K562 (cell line): Measurements from ENCODE around the gene HAP1. TPM values are rescaled to one million over a fixed set of nuclear protein-coding genes. Genes with fewer than 3 reads are reported as not detected.
A peak's percentile ranks its signal among the peaks of the same experiment; 100 is the strongest.

Experiments used
- BRD9 ChIP-seq: fragments of 450-650 bp; IDR thresholded peaks from 2 replicates; pipeline ENCODE4 v1.6.1; 2018; ENCODE audit warnings: low read depth; ENCODE audit not compliant: partially characterized antibody
- CHD2 ChIP-seq: IDR thresholded peaks from 2 replicates; pipeline ENCODE4 v1.6.1; 2011; ENCODE audit warnings: low read depth, low read length
- RBM17 ChIP-seq: fragments of 200-400 bp; formaldehyde crosslinking; IDR thresholded peaks from 2 replicates; pipeline ENCODE4 v1.6.1; 2017; ENCODE audit warnings: low read depth, mild to moderate bottlenecking, low read length, borderline replicate concordance
- SIN3B ChIP-seq: fragments of 450-650 bp; IDR thresholded peaks from 2 replicates; pipeline ENCODE4 v1.6.1; 2017; ENCODE audit warnings: low read depth, mild to moderate bottlenecking, moderate library complexity
- SMAD1 ChIP-seq: fragments of 150-350 bp; IDR thresholded peaks from 2 replicates; pipeline ENCODE4 v1.6.1; 2014; ENCODE audit warnings: low read length, low read depth; ENCODE audit not compliant: partially characterized antibody
- ZNF140 ChIP-seq: fragments of 250-450 bp; sonication (Bioruptor Pico); IDR thresholded peaks from 2 replicates; pipeline ENCODE4 v1.8.0; 2021; ENCODE audit warnings: moderate library complexity, mild to moderate bottlenecking, inconsistent platforms
- polyA plus RNA-seq, 8 experiments: library from polyadenylated mRNA; depleted of rRNA in 4 of 8; stranded (reverse) in 5 of 8; unstranded in 3 of 8; fragments of >200 nt; fragmentation: Nextera tagmentation in 2 of 8; fragmentation: Illumina TruSeq in 1 of 8; extraction: Ambion mirVana in 2 of 8; extraction: Trizol in 1 of 8; gene quantifications; 2 replicates each; pipeline versions ENCODE4 v1.2.1 to v1.2.3, GENCODE V29; 2011 to 2014; ENCODE audit warnings: inconsistent platforms in 1 of 8, missing spikeins in 1 of 8
- total RNA-seq, 7 experiments: library from RNA; depleted of rRNA in 6 of 7; stranded (reverse); fragments of >200 nt in 6 of 7; fragmentation: Illumina TruSeq in 2 of 7; extraction: Trizol in 2 of 7; gene quantifications; 2 replicates each; pipeline versions ENCODE4 v1.2.1 to v1.2.3, GENCODE V29; 2011 to 2021; ENCODE audit warnings: low replicate concordance in 1 of 7
- TF ChIP-seq, protein P1 (sequence below): fragments of 450-650 bp; IDR thresholded peaks from 2 replicates; pipeline ENCODE4 v1.6.1; 2014; ENCODE audit warnings: low read depth, mild to moderate bottlenecking, moderate library complexity, borderline replicate concordance
- TF ChIP-seq, protein P2 (sequence below): fragments of 200-800 bp; sonication (Bioruptor generic); IDR thresholded peaks from 2 replicates; pipeline ENCODE4 v1.6.1; 2016; ENCODE audit warnings: missing genetic modification characterization, missing compliant biosample characterization
- TF ChIP-seq, protein P3 (sequence below): fragments of 450-650 bp; formaldehyde crosslinking; IDR thresholded peaks from 2 replicates; pipeline ENCODE4 v1.4.0; 2020; ENCODE audit warnings: mild to moderate bottlenecking, moderate library complexity
- TF ChIP-seq, protein P4 (sequence below): fragments of 450-650 bp; IDR thresholded peaks from 2 replicates; pipeline ENCODE4 v1.6.1; 2016; ENCODE audit warnings: low read depth

HAP1 gene
- total and polyA plus RNA-seq, 9 of the 15 experiments (the other 6 are each of a cell fraction or from before 2014, with no cell fraction given), result under 0.01 to 0.09 (median 0.04) TPM; not detected in 6

DNA sequence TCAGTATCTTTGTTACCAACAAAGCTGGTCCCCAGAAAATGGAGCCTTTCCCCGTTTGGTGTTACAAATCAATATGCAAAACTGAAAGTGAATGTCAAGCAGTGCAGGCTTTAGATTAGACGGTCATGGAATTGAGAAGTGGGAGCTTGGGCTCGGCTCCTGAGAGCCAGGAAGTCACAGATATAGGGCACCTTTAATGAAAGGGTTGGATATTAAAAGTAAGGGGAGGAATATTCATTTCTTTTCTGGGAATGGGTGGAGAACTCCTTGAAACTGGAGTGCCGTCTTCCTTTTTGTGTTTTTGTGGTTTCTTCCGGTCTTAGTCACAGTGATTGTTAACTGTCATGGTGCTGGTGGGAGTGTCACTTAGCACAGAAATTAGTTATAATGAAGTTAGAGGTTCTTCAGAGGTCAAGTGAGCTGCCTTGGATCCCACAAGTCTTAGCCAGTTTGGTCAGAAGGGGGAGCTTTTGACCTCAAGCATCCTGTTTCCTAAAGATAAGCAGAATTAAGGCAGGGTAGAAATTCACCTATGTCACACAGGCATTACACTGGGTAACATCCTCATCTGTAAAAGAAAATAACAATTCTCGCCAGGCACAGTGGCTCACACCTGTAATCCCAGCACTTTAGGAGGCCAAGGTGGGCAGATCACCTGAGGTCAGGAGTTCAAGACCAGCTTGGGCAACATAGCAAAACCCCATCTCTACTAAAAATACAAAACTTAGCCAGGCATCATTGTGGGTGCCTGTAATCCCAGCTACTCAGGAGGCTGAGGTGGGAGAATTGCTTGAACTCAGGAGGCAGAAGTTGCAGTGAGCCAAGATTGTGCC lies 55.3 kb downstream of the HAP1 start (continued):
- TF ChIP-seq, protein P1, sequence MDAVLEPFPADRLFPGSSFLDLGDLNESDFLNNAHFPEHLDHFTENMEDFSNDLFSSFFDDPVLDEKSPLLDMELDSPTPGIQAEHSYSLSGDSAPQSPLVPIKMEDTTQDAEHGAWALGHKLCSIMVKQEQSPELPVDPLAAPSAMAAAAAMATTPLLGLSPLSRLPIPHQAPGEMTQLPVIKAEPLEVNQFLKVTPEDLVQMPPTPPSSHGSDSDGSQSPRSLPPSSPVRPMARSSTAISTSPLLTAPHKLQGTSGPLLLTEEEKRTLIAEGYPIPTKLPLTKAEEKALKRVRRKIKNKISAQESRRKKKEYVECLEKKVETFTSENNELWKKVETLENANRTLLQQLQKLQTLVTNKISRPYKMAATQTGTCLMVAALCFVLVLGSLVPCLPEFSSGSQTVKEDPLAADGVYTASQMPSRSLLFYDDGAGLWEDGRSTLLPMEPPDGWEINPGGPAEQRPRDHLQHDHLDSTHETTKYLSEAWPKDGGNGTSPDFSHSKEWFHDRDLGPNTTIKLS, result no peak
- TF ChIP-seq, protein P2, sequence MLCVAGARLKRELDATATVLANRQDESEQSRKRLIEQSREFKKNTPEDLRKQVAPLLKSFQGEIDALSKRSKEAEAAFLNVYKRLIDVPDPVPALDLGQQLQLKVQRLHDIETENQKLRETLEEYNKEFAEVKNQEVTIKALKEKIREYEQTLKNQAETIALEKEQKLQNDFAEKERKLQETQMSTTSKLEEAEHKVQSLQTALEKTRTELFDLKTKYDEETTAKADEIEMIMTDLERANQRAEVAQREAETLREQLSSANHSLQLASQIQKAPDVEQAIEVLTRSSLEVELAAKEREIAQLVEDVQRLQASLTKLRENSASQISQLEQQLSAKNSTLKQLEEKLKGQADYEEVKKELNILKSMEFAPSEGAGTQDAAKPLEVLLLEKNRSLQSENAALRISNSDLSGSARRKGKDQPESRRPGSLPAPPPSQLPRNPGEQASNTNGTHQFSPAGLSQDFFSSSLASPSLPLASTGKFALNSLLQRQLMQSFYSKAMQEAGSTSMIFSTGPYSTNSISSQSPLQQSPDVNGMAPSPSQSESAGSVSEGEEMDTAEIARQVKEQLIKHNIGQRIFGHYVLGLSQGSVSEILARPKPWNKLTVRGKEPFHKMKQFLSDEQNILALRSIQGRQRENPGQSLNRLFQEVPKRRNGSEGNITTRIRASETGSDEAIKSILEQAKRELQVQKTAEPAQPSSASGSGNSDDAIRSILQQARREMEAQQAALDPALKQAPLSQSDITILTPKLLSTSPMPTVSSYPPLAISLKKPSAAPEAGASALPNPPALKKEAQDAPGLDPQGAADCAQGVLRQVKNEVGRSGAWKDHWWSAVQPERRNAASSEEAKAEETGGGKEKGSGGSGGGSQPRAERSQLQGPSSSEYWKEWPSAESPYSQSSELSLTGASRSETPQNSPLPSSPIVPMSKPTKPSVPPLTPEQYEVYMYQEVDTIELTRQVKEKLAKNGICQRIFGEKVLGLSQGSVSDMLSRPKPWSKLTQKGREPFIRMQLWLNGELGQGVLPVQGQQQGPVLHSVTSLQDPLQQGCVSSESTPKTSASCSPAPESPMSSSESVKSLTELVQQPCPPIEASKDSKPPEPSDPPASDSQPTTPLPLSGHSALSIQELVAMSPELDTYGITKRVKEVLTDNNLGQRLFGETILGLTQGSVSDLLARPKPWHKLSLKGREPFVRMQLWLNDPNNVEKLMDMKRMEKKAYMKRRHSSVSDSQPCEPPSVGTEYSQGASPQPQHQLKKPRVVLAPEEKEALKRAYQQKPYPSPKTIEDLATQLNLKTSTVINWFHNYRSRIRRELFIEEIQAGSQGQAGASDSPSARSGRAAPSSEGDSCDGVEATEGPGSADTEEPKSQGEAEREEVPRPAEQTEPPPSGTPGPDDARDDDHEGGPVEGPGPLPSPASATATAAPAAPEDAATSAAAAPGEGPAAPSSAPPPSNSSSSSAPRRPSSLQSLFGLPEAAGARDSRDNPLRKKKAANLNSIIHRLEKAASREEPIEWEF (CRISPR knock-in tag), result peak; percentile 76; the same call in 1 of the 2 replicates
- TF ChIP-seq BRD9 (peak; percentile 92), SMAD1 (no peak), CHD2 (no peak), ZNF140 (no peak), SIN3B (no peak), RBM17 (no peak)
- TF ChIP-seq, protein P3, sequence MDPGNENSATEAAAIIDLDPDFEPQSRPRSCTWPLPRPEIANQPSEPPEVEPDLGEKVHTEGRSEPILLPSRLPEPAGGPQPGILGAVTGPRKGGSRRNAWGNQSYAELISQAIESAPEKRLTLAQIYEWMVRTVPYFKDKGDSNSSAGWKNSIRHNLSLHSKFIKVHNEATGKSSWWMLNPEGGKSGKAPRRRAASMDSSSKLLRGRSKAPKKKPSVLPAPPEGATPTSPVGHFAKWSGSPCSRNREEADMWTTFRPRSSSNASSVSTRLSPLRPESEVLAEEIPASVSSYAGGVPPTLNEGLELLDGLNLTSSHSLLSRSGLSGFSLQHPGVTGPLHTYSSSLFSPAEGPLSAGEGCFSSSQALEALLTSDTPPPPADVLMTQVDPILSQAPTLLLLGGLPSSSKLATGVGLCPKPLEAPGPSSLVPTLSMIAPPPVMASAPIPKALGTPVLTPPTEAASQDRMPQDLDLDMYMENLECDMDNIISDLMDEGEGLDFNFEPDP (CRISPR knock-in tag), result no peak
- TF ChIP-seq, protein P4, sequence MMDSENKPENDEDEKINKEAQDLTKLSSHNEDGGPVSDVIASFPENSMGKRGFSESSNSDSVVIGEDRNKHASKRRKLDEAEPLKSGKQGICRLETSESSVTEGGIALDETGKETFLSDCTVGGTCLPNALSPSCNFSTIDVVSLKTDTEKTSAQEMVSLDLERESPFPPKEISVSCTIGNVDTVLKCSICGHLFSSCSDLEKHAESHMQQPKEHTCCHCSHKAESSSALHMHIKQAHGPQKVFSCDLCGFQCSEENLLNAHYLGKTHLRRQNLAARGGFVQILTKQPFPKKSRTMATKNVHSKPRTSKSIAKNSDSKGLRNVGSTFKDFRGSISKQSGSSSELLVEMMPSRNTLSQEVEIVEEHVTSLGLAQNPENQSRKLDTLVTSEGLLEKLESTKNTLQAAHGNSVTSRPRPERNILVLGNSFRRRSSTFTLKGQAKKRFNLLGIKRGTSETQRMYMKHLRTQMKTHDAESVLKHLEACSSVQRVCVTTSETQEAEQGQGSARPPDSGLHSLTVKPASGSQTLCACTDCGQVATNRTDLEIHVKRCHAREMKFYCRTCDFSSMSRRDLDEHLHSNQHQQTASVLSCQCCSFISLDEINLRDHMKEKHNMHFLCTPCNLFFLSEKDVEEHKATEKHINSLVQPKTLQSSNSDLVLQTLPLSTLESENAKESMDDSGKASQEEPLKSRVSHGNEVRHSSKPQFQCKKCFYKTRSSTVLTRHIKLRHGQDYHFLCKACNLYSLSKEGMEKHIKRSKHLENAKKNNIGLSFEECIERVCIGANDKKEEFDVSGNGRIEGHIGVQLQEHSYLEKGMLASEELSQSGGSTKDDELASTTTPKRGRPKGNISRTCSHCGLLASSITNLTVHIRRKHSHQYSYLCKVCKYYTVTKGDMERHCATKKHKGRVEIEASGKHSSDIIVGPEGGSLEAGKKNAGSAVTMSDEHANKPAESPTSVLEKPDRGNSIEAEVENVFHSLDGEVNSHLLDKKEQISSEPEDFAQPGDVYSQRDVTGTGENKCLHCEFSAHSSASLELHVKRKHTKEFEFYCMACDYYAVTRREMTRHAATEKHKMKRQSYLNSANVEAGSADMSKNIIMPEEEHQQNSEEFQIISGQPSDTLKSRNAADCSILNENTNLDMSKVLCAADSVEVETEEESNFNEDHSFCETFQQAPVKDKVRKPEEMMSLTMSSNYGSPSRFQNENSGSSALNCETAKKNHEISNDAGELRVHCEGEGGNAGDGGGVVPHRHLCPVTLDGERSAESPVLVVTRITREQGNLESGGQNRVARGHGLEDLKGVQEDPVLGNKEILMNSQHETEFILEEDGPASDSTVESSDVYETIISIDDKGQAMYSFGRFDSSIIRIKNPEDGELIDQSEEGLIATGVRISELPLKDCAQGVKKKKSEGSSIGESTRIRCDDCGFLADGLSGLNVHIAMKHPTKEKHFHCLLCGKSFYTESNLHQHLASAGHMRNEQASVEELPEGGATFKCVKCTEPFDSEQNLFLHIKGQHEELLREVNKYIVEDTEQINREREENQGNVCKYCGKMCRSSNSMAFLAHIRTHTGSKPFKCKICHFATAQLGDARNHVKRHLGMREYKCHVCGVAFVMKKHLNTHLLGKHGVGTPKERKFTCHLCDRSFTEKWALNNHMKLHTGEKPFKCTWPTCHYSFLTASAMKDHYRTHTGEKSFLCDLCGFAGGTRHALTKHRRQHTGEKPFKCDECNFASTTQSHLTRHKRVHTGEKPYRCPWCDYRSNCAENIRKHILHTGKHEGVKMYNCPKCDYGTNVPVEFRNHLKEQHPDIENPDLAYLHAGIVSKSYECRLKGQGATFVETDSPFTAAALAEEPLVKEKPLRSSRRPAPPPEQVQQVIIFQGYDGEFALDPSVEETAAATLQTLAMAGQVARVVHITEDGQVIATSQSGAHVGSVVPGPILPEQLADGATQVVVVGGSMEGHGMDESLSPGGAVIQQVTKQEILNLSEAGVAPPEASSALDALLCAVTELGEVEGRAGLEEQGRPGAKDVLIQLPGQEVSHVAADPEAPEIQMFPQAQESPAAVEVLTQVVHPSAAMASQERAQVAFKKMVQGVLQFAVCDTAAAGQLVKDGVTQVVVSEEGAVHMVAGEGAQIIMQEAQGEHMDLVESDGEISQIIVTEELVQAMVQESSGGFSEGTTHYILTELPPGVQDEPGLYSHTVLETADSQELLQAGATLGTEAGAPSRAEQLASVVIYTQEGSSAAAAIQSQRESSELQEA, result no peak
